Measurements from ENCODE around the gene CTR9.
"Not testable (repeated sequence)": the region's sequence is repeated elsewhere in the genome, so short reads cannot be mapped to it uniquely, and the experiment has no call there.

The CTR9 gene

GRCh38 chr11:10785146-10785474, 34.1 kb downstream of the CTR9 start:
- no peak for DNase-seq

DNA sequence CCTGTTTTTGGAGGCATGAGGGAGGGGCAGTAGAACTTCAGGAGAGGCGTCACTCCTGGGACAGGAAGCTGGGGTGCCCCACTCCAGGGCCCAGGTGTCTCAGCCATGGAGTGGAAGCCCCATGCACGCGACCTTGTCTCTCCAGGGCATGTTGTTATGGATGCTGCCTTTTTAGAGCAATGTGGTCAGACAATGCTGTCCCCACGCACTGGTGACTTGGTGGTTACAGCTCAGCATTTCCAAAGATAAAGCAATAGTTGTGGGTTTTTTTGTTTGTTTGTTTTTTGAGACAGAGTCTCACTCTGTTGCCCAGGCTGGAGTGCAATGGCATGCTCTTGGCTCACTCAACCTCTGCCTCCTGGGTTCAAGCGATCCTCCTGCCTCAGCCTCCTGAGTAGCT, 35.4 kb downstream of the CTR9 start:
- no peak for DNase-seq

DNA sequence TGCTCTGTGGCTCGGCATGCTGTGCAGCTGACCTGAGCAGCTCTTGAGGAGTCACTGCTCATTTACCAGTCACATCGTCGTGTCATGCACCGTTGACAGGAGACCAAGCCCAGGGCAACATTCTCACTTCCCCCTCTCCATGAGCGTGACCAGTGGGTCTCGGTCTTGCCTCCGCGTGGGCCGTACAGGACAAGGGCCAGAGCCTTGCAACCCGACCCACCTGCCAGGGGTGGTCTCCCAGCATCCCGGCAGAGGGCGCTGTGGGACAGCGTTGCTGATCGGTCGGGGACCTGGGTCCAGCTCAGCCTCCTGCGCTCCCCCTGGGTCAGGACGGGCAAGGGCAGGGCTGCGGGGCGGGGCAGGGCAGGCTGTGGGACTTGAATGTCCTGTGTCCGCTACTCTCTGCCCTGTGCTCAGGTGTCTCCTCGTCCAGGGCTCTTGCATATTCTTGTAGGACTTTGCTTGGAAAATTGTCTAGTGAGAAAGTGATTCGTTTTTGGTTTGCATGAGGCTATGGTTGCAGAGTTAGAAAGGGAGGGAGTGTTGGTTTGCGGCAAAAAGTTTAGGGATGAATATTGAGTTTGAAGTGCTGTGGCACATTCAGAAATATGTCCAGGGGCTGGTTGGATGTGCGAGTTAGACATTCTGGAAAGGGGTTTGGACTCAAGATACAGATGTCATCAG, 41.5 kb downstream of the CTR9 start:
- peak; percentile 85 for DNase-seq

DNA sequence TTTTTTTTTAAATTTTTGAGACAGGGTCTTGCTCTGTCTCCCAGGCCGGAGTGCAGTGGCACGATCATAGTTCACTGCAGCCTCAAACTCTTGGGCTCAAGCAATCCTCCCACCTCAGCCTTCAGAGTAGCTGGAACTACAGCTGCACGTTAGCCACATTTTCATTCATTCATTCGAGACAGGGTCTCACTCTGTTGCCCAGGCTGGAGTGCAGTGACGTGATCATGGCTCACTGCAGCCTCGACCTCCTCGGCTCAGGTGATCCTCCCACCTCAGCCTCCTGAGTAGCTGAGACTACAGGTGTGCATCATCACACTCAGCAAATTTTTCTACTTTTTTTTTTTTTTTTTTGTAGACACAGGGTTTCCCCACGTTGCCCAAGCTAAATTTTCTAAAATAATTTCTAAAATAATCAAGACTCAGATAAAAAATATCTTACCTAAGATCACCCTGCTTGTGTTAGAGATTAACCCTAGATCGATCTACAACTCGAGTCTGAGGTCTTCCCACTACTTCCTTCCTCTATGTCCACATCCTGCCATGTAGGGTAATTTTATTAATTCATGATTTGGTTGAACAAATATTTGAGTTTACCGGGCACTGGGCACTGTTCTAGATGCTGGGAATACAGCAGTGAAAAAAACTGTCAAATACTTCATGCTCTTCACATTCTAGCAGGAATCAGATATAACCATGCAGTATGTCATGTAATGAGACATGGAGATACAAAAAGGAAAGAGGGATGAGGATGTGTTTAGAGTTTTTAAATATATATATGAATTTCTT, 42.6 kb downstream of the CTR9 start:
- no peak for DNase-seq

- DNase-seq = no peak
Measured at GRCh38 chr11:10796191-10796590, 45.1 kb downstream of the CTR9 start.

GRCh38 chr11:10797001-10797400, 46.0 kb downstream of the CTR9 start:
- no peak for DNase-seq

DNA sequence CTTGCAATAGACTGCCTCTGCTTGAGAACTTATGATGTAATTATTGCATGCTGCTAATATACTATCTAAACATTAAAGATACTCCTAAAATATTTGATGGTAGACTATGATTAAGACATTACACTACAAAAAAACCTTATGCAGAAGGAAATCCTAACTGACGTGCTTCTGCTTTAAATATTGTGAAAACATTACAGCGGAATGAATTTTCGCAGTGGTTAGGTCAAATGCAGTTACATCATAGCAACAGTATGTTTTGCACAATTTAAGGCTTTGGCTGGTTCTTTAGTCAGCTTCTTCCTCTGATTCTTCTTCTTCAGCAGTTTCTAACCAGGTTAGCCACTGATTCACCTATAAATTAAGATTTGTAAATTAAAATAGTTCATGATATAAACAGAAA, 46.5 kb downstream of the CTR9 start:
- DNase-seq = no peak

GRCh38 chr11:10798330-10798928, 47.4 kb downstream of the CTR9 start:
- no peak for DNase-seq

DNA sequence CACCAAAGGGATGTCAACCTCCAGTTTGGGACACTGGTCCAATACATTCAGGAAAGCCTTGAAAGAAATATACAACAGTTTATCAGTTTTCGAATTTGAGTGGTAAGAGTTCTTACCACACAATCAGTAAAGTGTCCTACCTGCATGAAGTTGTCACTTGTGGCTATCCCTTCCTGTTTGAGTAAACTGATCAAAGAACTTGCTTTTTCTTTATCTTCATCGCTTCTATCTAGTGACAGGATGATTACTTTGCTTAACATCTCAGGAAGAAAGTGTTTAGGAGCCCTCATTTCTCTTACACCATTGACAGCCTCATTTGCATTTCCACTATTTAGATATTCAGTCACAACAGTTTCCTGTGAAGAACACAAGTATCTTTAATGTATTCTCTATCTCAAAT, 49.2 kb downstream of the CTR9 start:
- no peak for DNase-seq

DNA sequence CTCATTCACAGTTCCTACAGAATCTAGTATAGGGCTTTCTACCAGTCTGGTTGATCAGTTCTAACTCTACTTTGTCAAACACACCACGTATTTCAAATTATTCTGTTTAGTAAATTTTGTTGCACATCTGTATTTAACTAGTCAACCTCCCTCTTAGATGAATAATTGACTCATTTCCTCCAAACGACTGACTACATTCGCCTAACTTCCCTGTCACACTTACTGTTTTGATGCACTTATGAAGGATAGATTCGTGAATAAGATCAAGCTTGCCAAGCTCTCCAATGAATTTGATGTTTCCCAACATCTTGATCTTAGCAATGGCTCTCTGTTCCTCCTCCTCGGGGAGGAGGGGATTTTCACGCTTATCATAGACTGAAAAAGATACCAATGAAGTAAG, 52.6 kb downstream of the CTR9 start:
- DNase-seq = no peak

DNA sequence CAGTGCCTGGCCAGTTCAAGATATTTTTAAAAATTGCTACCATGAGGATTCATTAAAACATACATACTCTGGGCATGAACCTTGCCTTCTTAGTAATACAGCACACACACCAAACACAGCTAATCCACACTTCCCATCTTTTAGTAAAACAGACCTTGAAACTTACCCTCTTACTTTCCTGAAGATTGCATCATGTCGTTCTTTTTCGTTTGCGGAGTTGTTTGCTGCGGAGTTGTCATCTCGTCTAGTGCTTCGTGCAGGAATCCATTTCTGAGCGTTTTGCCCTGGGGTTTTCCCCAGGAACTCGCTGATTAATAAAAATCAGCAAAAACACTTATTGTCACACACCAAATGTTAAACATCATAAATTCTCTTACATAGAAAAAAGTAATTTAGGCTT, 54.7 kb downstream of the CTR9 start:
- no peak for DNase-seq

DNA sequence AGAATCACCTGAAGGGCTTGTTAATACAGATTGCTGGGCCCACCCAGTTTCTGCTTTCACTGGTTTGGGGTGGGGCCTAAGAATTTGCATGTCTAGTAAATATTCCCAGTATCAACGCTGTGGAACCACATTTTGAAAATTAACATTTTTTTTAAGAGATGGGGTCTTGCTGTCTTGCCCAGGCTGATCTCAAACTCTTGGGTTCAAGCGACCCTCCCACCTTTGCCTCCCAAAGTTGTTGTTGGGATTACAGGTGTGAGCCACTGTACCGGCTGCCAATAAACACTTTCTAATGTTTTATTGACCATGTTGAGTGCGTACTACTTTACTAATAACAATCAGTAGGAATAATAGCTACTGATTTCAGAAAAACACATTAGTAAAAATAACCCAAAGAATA, 55.2 kb downstream of the CTR9 start:
- no peak for DNase-seq

- DNase-seq = peak; percentile 37
Measured at GRCh38 chr11:10807493-10808234, 56.6 kb downstream of the CTR9 start.

GRCh38 chr11:10808235-10808552, 57.1 kb downstream of the CTR9 start:
- DNase-seq = no peak

DNA sequence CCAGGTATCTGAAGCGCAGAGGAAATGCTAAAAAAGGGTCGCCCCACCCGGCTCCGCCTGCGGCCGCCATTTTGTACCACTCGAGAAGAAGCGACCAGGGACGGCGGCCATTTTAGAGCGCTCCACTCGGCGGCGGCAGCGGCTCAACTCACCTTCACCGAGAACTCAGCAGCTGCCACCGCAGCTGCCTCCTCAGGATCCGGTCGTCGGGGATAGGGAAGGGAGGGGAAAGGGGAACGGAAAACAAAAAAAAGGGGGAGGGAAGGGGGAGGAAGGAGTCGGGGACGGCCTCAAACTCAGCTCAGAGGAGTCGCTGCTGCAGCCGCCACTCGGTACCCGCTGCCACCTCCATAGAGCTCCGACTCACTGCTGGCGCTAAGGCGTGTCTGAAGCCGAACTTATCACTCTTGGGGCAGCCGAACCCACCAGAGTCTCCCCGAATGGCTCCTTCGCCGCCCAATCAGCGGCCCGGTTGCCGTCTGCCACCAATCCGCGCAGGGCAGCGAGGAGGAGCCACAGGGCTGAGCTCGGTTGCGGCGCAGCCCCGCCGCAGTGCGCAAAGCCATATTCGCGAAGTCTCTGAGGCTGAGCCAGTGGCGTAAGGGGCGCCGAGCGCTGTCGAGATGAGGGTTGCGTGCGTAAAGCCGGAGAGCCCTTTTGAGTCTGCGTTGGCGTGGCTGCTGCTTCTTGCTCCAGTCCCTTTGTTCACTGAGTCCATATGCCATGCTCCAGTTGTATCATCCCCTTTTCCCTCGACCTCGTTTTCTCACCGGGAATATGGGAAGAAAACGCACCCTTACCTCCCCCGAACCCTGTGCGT, 57.7 kb downstream of the CTR9 start, which contains the start of gene EIF4G2:
TSS of gene EIF4G2 (minus strand) at position 374 of the 820 bp plus-strand sequence.
- peak; percentile 97 for DNase-seq

DNA sequence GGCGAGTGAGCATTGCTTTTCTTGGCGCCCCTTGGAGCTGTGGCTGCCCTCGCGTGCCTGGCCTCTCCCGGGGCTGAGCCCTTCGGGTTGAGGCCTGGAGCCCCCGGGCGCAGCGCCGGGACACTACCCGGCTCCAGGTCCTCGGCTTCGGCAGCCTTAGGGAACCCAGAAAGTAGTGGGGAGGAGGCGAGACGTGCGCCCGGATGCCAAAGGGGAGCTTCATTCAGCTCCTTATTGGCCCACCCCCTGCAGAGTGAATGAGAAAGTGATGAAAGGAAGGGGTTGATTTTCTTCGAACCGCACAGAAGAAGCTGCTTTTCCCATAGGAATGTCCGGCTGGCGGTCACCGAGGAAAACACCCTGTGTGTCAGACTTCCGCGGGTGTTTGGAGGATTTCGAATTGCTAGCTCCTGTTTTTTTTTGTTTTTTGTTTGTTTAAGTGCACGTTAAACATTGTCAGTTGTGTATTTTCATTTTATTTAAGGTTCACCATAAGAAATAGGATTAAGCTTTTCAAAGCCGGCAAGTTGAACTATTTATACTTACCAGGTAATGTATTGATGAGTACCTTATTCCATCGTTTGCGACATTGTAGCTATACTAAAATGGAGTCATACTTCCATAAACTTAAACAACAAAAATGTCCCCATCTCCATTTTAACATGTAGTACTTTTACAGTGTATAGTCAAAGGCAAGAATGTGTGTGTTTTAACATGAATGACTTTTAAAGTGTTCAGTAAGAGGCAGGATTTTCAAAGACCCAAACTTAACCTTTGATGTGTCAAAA, 58.5 kb downstream of the CTR9 start:
- peak; percentile 42 for DNase-seq

DNA sequence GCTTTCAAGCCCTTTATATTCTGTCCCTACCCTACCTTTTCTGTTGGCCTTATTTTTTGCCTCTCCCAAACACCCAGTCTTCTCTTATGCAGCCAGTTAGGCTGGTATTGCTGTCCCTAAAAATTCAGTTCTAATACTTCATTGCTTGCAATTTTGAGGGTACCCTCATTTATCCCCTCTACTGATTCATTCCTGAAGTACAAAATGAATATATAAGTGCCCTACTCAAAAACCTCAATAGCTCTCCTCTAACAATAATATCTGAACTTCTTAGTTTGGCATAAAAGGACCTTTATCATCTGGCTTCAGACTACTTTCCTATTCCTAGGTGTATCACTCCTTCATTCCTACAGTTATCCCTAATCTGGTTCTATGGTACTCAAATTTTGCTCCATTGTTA, 62.9 kb downstream of the CTR9 start:
- no peak for DNase-seq

- no peak for DNase-seq
Measured at GRCh38 chr11:10818594-10818993, 67.5 kb downstream of the CTR9 start.

- not testable (repeated sequence) for DNase-seq
Measured at GRCh38 chr11:10822491-10822890, 71.4 kb downstream of the CTR9 start.

DNA sequence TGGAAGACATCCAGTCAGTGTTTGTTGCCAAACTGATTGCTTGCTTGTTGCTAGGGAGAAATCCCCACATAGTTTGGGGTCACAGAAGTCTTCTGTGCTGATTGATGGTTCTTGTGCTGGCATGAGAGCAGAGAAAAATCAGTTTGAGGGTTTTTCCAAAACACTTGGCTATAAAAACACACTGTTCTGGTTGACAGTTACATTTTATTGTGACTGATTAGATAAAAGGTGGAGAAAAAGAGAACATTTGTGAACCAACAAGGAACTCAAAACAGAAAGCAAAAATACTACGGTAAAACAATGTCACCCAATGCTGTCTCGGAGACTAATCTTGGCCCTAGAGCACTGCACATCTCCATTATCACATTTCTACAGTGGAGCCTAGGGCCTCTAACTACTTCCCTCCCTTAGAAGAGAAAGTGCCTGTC, 72.1 kb downstream of the CTR9 start:
- DNase-seq = no peak

GRCh38 chr11:10824888-10825287, 73.8 kb downstream of the CTR9 start:
- no peak for DNase-seq

DNA sequence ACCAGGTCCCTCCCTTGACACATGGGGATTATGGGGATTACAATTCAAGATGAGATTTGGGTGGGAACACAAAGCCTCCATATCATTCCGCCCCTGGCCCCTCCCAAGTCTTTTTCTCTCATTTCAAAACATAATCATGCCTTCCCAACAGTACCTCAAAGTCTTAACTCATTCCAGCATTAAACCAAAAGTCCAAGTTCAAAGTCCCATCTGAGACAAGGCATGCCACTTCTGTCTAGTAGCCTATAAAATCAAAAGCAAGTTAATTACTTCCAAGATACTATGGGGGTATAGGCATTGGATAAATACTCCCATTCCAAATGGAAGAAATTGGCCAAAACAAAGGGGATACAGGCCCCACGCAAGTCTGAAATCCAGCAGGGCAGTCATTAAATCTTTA, 77.4 kb downstream of the CTR9 start:
- DNase-seq = no peak
